ENCODE data around the gene SUPT3H.

SUPT3H gene

GRCh38 chr6:45387236-45387635 lies 9.5 kb upstream of the SUPT3H start:
- DNase-seq, result no peak

GRCh38 chr6:45386501-45386900 lies 8.8 kb upstream of the SUPT3H start:
- no peak for DNase-seq

- no peak for DNase-seq
Observed at GRCh38 chr6:45382391-45382790, 4.7 kb upstream of the SUPT3H start.

- DNase-seq, result peak in 2 of 6 experiments; percentile 32 to 34
Observed at GRCh38 chr6:45378334-45378926, 696 bp upstream of the SUPT3H start.

- DNase-seq, result no peak
Observed at GRCh38 chr6:45377043-45377553, 636 bp downstream of the SUPT3H start.

GRCh38 chr6:45376310-45377042 lies 1.3 kb downstream of the SUPT3H start:
- DNase-seq, result peak in 1 of 6 experiments; percentile 24

- no peak for DNase-seq
Observed at GRCh38 chr6:45375449-45375848, 2.3 kb downstream of the SUPT3H start.

GRCh38 chr6:45371924-45372573 lies 5.7 kb downstream of the SUPT3H start:
- DNase-seq, result no peak

GRCh38 chr6:45369870-45370269 lies 7.9 kb downstream of the SUPT3H start:
- no peak for DNase-seq

- no peak for DNase-seq
Observed at GRCh38 chr6:45367999-45368398, 9.7 kb downstream of the SUPT3H start.

- no peak for DNase-seq
Observed at GRCh38 chr6:45366534-45366933, 11.2 kb downstream of the SUPT3H start.

- DNase-seq, result no peak
Observed at GRCh38 chr6:45365036-45365435, 12.7 kb downstream of the SUPT3H start.

- no peak for DNase-seq
Observed at GRCh38 chr6:45364466-45364865, 13.3 kb downstream of the SUPT3H start.

- no peak for DNase-seq
Observed at GRCh38 chr6:45353654-45354053, 24.1 kb downstream of the SUPT3H start.

- DNase-seq, result no peak
Observed at GRCh38 chr6:45351667-45352066, 26.1 kb downstream of the SUPT3H start.

- peak in 1 of 6 experiments; percentile 4 for DNase-seq
Observed at GRCh38 chr6:45351076-45351475, 26.7 kb downstream of the SUPT3H start.

- no peak for DNase-seq
Observed at GRCh38 chr6:45350186-45350710, 27.5 kb downstream of the SUPT3H start.

GRCh38 chr6:45344900-45345299 lies 32.8 kb downstream of the SUPT3H start:
- DNase-seq, result no peak

- no peak for DNase-seq
Observed at GRCh38 chr6:45328523-45328922, 49.2 kb downstream of the SUPT3H start.

- peak in 2 of 6 experiments; percentile 4 to 9 for DNase-seq
Observed at GRCh38 chr6:45327956-45328522, 49.7 kb downstream of the SUPT3H start, which contains the start of gene RUNX2. RUNX2 (plus strand) TSS chr6:45328330; CDS start chr6:45328727, 397 bp downstream.

- DNase-seq, result no peak
Observed at GRCh38 chr6:45326698-45327417, 50.9 kb downstream of the SUPT3H start.

- peak in 3 of 6 experiments; percentile 28 to 39 (median 35) for DNase-seq
Observed at GRCh38 chr6:45323656-45324224, 54.0 kb downstream of the SUPT3H start.
